GM10847 (cell line): ENCODE data around the gene TMEM43.

Experiments used
- POLR2A ChIP-seq: IDR thresholded peaks from 2 replicates; pipeline ENCODE4 v1.6.1; 2011; ENCODE audit not compliant: insufficient read length; ENCODE audit errors: extremely low read depth

TMEM43 gene

DNA sequence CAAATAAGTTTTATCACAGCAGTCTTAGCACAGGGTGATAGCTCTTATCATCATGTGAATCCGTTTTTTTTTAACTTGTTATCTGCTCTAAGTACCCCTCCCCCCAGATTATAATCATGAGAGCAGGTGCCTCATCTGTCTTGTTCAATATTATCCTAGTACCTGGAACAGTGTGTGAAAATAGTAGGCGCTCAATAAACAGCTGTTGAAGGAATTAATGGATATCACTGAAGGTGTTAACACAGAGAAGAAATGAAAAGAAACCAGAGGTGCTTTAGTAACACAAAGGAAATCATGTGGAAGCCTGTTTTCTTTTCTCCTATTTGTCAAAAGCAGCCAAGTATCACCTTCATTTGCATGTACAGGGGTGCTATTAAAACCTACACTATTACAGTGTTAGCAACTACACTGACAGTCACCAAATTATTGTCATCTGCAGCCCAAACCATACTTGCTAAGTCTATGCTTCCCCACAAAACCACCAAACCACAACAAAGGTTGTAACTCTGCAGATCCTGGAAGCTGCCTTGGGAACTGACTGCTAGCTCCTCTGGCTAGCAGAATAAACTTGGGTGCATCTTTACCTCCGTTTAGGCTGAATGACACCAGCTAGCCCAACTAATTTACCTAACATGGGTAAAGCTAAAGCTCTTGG, 50.7 kb downstream of the TMEM43 start:
- no peak for TF ChIP-seq POLR2A

DNA sequence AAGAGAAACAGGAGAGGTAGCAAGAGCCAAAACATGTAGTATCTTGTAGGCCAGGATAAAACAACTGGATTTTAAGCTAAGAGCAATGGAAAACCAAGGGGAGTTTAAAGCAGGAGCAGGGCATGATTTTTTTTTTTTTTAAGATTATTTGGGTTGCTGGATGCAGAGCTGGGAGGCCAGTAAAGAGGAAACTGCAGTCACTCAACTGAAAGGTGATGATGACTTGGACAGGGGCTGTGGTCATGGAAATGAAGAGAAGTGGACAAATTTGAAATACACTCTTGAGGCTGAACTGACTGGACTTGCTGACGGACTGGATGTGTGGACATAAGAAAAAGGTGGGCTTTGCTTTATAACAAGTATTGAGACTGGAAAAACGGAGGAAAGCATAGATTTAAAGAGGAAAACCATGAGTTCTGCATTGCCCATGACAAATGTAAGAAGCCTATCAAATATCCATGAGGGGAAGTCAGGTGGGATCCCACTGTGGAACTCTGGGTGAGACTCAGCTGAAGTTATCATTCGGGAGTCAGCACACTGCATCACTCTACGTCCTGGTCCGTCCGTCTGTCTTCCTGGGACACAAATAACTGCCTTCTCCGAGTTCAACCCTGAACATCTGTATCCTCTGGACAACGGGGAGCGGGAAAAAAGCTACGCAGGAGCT, 52.9 kb downstream of the TMEM43 start:
- TF ChIP-seq POLR2A: no peak

DNA sequence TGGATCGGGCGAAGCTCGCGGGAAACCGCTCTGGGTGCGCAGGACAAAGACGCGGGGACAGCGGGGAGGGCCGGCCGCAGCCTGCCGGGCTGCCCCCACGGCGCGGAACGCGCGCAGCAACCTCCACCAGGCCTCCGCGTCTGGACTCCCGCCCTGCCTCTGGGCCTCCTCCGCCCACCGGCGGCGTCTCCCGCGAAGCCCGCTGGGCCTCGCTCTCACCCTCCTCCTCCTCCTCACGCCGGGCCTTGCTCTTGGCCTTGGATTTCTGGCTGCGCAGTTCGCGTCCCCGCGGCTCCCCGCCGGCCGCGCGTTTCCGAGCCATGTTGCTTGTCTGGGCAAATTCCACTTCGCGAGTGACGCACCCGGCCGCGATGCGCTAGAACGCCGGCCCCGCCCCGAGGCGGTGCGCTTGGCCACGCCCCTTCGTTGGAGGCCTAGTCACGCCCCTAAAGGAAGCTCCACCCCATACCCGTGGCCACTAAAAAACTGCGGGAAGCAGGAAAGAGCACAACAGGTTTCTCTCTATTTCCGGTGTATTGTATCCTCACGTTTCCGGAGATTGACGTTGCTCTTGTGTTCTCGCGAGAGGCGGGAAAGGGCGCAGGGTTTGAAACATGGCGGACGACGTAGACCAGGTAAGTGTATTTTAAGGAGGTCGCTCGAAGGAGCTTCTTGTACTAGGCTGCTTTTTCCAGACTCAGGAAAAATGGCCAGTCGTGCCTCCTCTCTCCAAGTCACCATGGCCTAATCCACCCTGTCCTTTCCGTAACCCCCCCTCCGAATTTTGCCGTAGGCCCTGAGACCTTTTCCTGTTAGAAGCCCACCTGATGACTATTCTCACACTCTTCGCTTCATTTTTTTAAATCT, 53.6 kb downstream of the TMEM43 start, which contains the start of the genes LSM3 and XPC:
TSS of gene LSM3 (plus strand) at position 571 of the 867 bp plus-strand sequence. CDS start at position 615, 44 bp downstream.
TSS of gene XPC (minus strand) at position 355 of the 867 bp plus-strand sequence. CDS start at position 322, 33 bp downstream.
- peak; percentile 96 for TF ChIP-seq POLR2A

DNA sequence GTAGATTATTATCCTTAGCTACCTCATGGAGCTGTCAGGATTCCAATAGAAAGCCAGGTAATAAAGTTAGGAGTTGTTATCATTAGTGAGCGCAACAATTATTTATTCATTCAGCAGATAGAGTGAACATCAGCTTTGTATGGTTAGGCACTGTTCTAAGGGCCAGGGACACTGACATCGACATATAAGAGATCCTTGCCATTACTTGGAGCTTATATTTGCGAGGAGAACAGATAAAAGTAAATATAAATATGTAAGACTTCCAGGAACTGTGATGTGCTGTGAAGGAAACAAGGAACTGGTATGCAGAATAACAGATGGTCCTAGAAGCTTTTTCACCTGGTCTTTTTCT, 54.2 kb downstream of the TMEM43 start:
- TF ChIP-seq POLR2A: no peak

DNA sequence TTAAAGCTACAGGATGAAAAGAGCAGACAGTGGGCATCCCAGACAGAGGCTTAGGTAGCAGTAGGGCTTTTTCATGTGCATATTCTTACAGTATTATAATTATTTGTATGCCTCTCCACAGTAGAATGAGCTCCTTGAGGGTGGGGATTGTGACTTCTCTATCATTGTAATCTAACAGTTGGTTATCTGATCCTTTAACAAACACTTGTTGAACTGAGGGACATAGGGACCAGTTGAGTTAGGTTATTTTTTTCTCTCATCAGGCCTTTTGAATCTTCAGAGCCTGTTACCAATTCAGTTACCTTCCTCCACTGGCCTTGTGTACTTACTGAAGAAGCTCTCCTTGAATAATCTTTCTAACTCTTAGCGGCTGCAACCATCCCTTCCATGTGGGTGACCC, 54.9 kb downstream of the TMEM43 start:
- no peak for TF ChIP-seq POLR2A

DNA sequence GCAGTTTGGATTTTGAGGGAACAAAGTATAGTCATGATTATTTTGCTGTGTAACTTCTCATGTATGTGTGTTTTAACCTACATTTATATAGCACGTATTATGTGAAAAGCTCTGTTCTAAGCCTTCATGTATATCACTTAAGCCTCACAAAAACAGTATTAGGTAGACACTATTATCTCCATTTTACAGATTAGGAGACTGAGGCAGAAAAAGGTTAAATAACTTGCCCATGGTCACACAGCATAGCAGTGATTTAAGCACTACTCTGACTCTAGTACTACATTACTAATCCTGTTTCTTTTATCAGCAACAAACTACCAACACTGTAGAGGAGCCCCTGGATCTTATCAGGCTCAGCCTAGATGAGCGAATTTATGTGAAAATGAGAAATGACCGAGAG, 56.4 kb downstream of the TMEM43 start:
- no peak for TF ChIP-seq POLR2A

DNA sequence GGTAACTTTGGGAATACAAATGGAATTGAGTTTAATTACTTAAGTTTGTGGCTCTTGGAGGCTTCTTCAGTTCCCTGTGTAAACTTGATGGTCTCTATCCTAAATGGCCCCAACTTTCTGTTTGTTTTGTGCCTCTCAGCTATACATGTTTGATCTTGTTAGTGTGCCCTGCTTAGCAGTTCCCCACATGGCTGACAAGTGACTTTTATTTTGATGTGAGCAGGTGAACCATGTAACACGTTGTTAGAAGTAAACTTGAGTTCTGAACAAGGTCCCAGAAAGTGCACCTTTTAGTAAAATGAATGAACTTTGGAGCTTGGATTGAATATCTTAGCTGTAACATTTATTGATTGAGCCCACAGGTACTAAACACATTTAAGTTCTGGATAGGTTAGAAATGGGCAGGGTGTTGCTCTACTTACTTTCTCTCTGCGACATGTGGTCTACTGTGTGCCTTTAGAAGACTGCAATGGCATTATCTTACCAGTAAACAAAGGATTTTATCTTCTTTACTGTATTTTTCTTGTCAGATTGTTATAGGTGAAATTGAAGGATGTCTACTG, 58.2 kb downstream of the TMEM43 start:
- no peak for TF ChIP-seq POLR2A

DNA sequence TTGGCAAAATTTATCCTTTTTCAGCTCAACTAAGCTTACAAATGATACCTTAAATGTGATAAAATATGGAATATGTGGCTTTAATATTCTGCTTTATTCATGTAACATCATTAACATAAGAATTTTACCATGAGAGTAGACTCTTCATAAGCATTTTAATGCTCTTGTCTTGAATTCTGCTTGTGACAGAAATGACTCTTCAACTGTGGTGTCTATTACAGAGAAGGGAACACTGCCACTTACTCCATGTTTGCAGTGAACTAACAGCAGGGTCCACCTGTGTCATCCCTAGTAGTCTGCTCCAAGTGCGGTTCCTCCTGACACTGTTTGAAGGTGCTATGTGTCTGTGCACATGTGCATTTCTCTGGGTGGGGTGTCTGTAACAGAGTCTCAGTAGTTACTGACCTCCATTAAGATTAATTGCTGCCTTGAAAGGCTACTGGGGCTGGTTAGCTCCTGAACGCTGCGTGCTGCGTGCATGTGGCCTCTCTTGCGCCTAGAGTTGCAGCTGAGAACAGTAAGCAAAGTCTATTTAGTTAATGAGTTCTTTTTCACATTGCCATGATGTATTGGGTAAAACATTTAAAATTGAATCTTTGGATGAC, 62.1 kb downstream of the TMEM43 start:
- no peak for TF ChIP-seq POLR2A

DNA sequence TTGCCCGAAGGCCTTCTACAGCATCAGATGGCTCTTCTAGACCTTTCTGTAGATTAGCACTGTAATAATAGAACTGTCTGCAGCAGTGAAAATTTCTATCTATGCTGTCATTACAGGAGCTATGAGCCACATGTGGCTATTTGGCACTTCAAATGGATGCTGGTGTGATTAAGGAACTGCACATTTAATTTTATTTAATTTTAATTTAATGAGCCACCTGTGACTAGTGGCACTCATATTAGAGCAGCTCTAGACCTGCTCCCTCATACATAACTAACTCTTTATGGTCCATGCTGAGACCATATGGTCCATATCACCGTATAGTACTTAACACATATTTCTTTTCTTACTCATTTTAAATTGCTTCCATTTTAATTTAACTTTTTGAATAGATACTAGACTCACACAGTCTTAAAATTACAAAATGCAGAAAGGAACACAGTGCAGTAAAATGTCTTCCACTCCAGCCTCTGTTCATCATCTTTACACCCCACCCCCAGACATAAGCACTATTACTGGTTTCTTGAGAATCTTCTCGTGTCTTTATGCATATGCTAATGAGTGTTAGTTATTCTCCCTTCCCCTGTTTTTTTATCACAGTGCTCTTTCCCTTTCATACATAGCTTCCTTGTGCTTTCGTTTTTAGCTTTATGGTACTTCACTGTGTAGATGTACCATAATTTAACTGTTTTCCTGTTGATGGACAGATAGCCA, 63.3 kb downstream of the TMEM43 start:
- TF ChIP-seq POLR2A: no peak
